Panc1 (cell line): ENCODE results near the gene FAR2. TPM values are rescaled to one million over a fixed set of nuclear protein-coding genes. Genes with fewer than 3 reads are reported as not detected.

Source experiments
- ATAC-seq: fragments of 200-7000 bp; cut with Tn5 transposase; 2 replicates; pipeline ENCODE4 v1.9.1; 2020; ENCODE audit warnings: mild to moderate bottlenecking, moderate library complexity
- BruUV-seq: library from RNA; stranded (reverse); fragments of 400-500 nt; replicated peaks from 2 replicates; lab custom pipeline; 2021; lab: Mats Ljungman, UMichigan
- CTCF ChIA-PET: fragments of 300-600 bp; sonication (Branson Sonifier 250); formaldehyde crosslinking; loops from one replicate; lab custom pipeline; 2022; ENCODE audit warnings: antibody characterized with exemption; lab: Charles Lee
- POLR2A ChIA-PET: fragments of 300-600 bp; sonication (Branson Sonifier 250); formaldehyde crosslinking; loops from one replicate; lab custom pipeline; 2022; ENCODE audit warnings: antibody characterized with exemption; lab: Charles Lee
- DNase-seq: peaks from one replicate; pipeline ENCODE4 v3.0.0-alpha.2; 2010; ENCODE audit warnings: low read depth, low spot score
- H3K27ac ChIP-seq: 2 replicates; pipeline ENCODE4 v1.5.1; 2011; ENCODE audit warnings: mild to moderate bottlenecking, low read length, inconsistent platforms
- H3K27me3 ChIP-seq: fragments of 200-500 bp; sonication (Bioruptor generic); 2 replicates; pipeline ENCODE4 v1.6.0; 2014; ENCODE audit warnings: low read length, inconsistent platforms; ENCODE audit not compliant: control insufficient read depth, insufficient read depth
- H3K36me3 ChIP-seq: fragments of 200-500 bp; sonication (Bioruptor generic); 2 replicates; pipeline ENCODE4 v1.5.1; 2014; ENCODE audit warnings: inconsistent platforms, mild to moderate bottlenecking, low read length, moderate library complexity; ENCODE audit not compliant: control insufficient read depth, insufficient read depth
- H3K4me1 ChIP-seq: 2 replicates; pipeline ENCODE4 v1.5.1; 2011; ENCODE audit warnings: inconsistent platforms, mild to moderate bottlenecking, low read length, moderate library complexity; ENCODE audit not compliant: control insufficient read depth, insufficient read depth
- H3K4me3 ChIP-seq, 2 experiments: 2 replicates each; pipeline ENCODE4 v1.5.1; 2011 to 2012; ENCODE audit warnings: low read depth in 2 of 2, low read length in 2 of 2, mild to moderate bottlenecking in 2 of 2, inconsistent platforms in 1 of 2, moderate library complexity in 1 of 2
- H3K9me3 ChIP-seq: fragments of 200-500 bp; sonication (Bioruptor generic); 2 replicates; pipeline ENCODE4 v1.5.1; 2014; ENCODE audit warnings: low read depth, mild to moderate bottlenecking, inconsistent platforms, low read length, moderate library complexity; ENCODE audit not compliant: control insufficient read depth, insufficient read depth
- POLR2AphosphoS5 ChIP-seq: IDR thresholded peaks from 2 replicates; pipeline ENCODE4 v1.6.1; 2012; ENCODE audit warnings: mild to moderate bottlenecking, low read depth, low read length, moderate library complexity
- REST ChIP-seq, 2 experiments: IDR thresholded peaks; 2 replicates each; pipeline ENCODE4 v1.6.1; 2011 to 2012; ENCODE audit warnings: low read depth in 2 of 2, control low read depth in 1 of 2, low read length in 1 of 2, mild to moderate bottlenecking in 1 of 2, moderate library complexity in 1 of 2; ENCODE audit not compliant: insufficient read depth in 1 of 2
- SIN3A ChIP-seq: IDR thresholded peaks from 2 replicates; pipeline ENCODE4 v1.6.1; 2012; ENCODE audit warnings: low read depth, mild to moderate bottlenecking, low read length, moderate library complexity, borderline replicate concordance; ENCODE audit not compliant: insufficient read depth
- TCF7L2 ChIP-seq: IDR thresholded peaks from 2 replicates; pipeline ENCODE4 v1.6.1; 2011; ENCODE audit warnings: mild to moderate bottlenecking, low read depth, low read length, inconsistent platforms
- in situ Hi-C: cut with HindIII; loops from 2 replicates; pipeline ENCODE4 v1.10.0; 2016; ENCODE audit warnings: low sequenced_read_pairs, low pct_unique_long_range_greater_than_20kb
- intact Hi-C: fragments of 100-400 bp; cut with micrococcal nuclease; formaldehyde crosslinking; loops from one replicate; pipeline ENCODE4 v1.10.0; 2022; ENCODE audit not compliant: unreplicated experiment
- total RNA-seq: library from RNA; stranded (reverse); gene quantifications from one replicate; pipeline ENCODE4 v1.2.1, GENCODE V29; 2021; ENCODE audit not compliant: unreplicated experiment
- TF ChIP-seq, protein P1 (sequence below): fragments of 450-650 bp; IDR thresholded peaks from 2 replicates; pipeline ENCODE4 v1.5.1; 2017; ENCODE audit warnings: mild to moderate bottlenecking

FAR2 gene
- total RNA-seq, 1 experiment from 2014 or later = 6.2 TPM

- no peaks in the 10 kb centered on the region for H3K9me3 ChIP-seq
- POLR2A ChIA-PET = no interaction called here
- ATAC-seq (no peak), DNase-seq (no peak)
- TF ChIP-seq POLR2AphosphoS5 = no peak
- TF ChIP-seq SIN3A = no peak
- TF ChIP-seq REST (IDR thresholded peaks at IDR 0.05; ENCODE audit: insufficient read depth in 1 of 2, low read depth in 2 of 2, low read length in 1 of 2) = no peak
- TF ChIP-seq, protein P1, sequence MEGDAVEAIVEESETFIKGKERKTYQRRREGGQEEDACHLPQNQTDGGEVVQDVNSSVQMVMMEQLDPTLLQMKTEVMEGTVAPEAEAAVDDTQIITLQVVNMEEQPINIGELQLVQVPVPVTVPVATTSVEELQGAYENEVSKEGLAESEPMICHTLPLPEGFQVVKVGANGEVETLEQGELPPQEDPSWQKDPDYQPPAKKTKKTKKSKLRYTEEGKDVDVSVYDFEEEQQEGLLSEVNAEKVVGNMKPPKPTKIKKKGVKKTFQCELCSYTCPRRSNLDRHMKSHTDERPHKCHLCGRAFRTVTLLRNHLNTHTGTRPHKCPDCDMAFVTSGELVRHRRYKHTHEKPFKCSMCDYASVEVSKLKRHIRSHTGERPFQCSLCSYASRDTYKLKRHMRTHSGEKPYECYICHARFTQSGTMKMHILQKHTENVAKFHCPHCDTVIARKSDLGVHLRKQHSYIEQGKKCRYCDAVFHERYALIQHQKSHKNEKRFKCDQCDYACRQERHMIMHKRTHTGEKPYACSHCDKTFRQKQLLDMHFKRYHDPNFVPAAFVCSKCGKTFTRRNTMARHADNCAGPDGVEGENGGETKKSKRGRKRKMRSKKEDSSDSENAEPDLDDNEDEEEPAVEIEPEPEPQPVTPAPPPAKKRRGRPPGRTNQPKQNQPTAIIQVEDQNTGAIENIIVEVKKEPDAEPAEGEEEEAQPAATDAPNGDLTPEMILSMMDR = no peak
- no TSS peak for BruUV-seq
- no peak overlapping the region for H3K4me3 ChIP-seq
- H3K4me1 ChIP-seq = no peaks in the 10 kb centered on the region
- in situ Hi-C loops = no loop called here
- CTCF ChIA-PET = no interaction called here
- intact Hi-C loops = no loop called here
- H3K27me3 ChIP-seq = no peaks in the 10 kb centered on the region
- no peaks in the 10 kb centered on the region for H3K36me3 ChIP-seq
- H3K27ac ChIP-seq = no peak overlapping the region
These were observed 173.1 kb downstream of the FAR2 start for GRCh38 chr12:29322157-29322556.

GRCh38 chr12:29329411-29329810 is 180.3 kb downstream of the FAR2 start:
- ChIA-PET CTCF (no interaction called here), POLR2A (no interaction called here)
- no peak for ATAC-seq
- no TSS peak for BruUV-seq
- H3K9me3 ChIP-seq = no peaks in the 10 kb centered on the region
- H3K4me1 ChIP-seq = no peaks in the 10 kb centered on the region
- H3K4me3 ChIP-seq = no peak overlapping the region
- no peaks in the 10 kb centered on the region for H3K27me3 ChIP-seq
- no peak overlapping the region for H3K27ac ChIP-seq
- no peak for TF ChIP-seq TCF7L2
- TF ChIP-seq, protein P1 = no peak
- no peak for TF ChIP-seq POLR2AphosphoS5
- no peak for TF ChIP-seq REST (IDR thresholded peaks at IDR 0.05; ENCODE audit: insufficient read depth in 1 of 2, low read depth in 2 of 2, low read length in 1 of 2)
- TF ChIP-seq SIN3A = no peak
- in situ Hi-C loops (no loop called here), intact Hi-C loops (no loop called here)
- no peaks in the 10 kb centered on the region for H3K36me3 ChIP-seq
- no peak for DNase-seq
